ENCODE data around the gene ELAVL4. TPM values are rescaled to one million over a fixed set of nuclear protein-coding genes. Genes with fewer than 3 reads are reported as not detected.

ELAVL4 gene
- polyA plus RNA-seq, 1 donor from 2014 or later, result not detected

DNA sequence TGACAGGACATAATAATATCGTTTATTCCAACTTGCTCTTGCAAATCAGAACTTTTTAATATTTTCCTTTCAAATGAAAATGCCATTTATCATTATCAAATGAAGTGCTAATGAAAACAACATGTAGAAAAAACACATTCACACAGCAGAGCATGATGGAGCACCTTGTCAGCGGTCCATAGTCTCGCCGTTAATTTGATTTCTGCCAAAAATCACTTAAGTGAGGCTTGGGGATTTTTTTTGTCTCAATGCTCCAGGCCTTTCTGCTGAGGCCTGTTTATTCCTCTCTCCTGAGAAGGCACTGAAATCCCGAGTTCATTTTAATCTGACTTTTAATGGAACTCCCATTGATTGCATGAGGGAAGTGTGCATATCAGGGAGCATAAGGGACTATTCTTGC is 122.5 kb downstream of the ELAVL4 start:
- H3K36me3 Mint-ChIP-seq, result no peaks in the 10 kb centered on the region
- peaks cover 2 to 18% (median 8%) of the 10 kb centered on the region in 3 donors for H3K9me3 Mint-ChIP-seq
- no peaks in the 10 kb centered on the region for H3K4me1 Mint-ChIP-seq
- H3K27me3 Mint-ChIP-seq, result no peaks in the 10 kb centered on the region
- H3K27ac Mint-ChIP-seq, result no peak overlapping the region
- H3K4me3 Mint-ChIP-seq, result no peak overlapping the region

GRCh38 chr1:50232336-50232735 is 123.6 kb downstream of the ELAVL4 start:
- Mint-ChIP-seq H3K9me3 (peaks cover 2 to 13% (median 6%) of the 10 kb centered on the region in 3 donors), H3K27ac (no peak overlapping the region), H3K4me1 (no peaks in the 10 kb centered on the region), H3K27me3 (no peaks in the 10 kb centered on the region), H3K4me3 (no peak overlapping the region), H3K36me3 (no peaks in the 10 kb centered on the region)

DNA sequence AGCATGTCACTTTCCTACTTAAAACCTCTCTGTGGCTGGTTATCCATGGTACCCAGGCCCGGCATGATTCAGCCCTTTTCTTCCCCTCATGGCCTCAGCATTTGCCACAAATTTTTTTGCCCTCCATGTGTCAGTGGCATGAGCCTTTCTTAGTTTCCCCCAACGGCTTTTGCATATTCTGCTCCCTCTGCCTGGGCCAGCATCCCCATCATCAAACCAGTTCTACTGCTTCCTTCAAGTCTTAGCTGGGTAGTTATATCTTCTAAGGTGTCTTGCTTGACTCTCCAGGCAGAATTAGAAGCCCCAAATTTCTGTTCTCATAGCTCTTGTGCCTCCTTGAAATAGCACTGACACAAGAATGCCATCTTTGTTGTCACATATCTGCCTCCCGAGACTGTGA is 127.9 kb downstream of the ELAVL4 start:
- H3K4me3 Mint-ChIP-seq, result no peak overlapping the region
- H3K9me3 Mint-ChIP-seq, result peaks cover 2 to 13% (median 5%) of the 10 kb centered on the region in 3 donors
- no peak overlapping the region for H3K27ac Mint-ChIP-seq
- no peaks in the 10 kb centered on the region for H3K4me1 Mint-ChIP-seq
- no peaks in the 10 kb centered on the region for H3K36me3 Mint-ChIP-seq
- peaks cover 7% of the 10 kb centered on the region for H3K27me3 Mint-ChIP-seq

GRCh38 chr1:50237056-50237455 is 128.3 kb downstream of the ELAVL4 start:
- Mint-ChIP-seq H3K4me3 (no peak overlapping the region), H3K27ac (no peak overlapping the region), H3K4me1 (no peaks in the 10 kb centered on the region), H3K36me3 (no peaks in the 10 kb centered on the region), H3K27me3 (peaks cover 7% of the 10 kb centered on the region), H3K9me3 (peaks cover 3 to 13% (median 5%) of the 10 kb centered on the region in 3 donors)

DNA sequence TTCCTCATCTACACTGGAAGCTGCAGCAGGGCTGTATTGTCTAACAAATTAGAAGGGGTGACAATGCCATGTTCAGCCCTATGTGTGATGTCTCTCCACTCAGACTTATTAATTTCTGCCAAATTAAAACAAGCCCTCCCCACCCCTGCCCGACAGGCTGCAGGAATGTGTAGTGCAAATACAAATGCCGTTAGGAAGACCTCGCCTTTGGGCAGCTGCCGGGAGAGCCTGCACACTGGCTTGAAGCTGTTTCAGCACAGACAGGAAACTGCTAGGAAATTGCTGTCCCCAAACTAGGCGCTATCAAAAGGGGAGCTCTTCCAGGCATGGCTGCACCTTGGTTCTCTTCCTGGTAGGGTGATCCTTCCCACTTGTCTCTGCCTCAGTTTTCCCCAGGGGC is 135.2 kb downstream of the ELAVL4 start:
- Mint-ChIP-seq H3K4me3 (no peak overlapping the region), H3K9me3 (peaks cover 0 to 2% (median 0%) of the 10 kb centered on the region in 3 donors), H3K27ac (no peak overlapping the region), H3K36me3 (no peaks in the 10 kb centered on the region), H3K27me3 (peaks cover 13% of the 10 kb centered on the region), H3K4me1 (no peaks in the 10 kb centered on the region)

GRCh38 chr1:50246869-50247268 is 138.1 kb downstream of the ELAVL4 start:
- Mint-ChIP-seq H3K27ac (no peak overlapping the region), H3K4me1 (peaks cover 7 to 20% (median 16%) of the 10 kb centered on the region in 3 donors), H3K27me3 (peaks cover 10% of the 10 kb centered on the region), H3K36me3 (no peaks in the 10 kb centered on the region), H3K9me3 (peaks cover 0 to 2% (median 0%) of the 10 kb centered on the region in 3 donors), H3K4me3 (no peak overlapping the region)

GRCh38 chr1:50251702-50252101 is 143.0 kb downstream of the ELAVL4 start:
- H3K4me1 Mint-ChIP-seq, result peaks cover 7 to 24% (median 17%) of the 10 kb centered on the region in 3 donors
- no peaks in the 10 kb centered on the region for H3K36me3 Mint-ChIP-seq
- H3K27ac Mint-ChIP-seq, result peak overlapping the region in 2 of 3 donors; percentile 18 to 46
- no peaks in the 10 kb centered on the region for H3K9me3 Mint-ChIP-seq
- peak overlapping the region; percentile 4 to 87 (median 67) for H3K4me3 Mint-ChIP-seq
- peaks cover 1% of the 10 kb centered on the region for H3K27me3 Mint-ChIP-seq

- Mint-ChIP-seq H3K27ac (peak overlapping the region in 1 of 3 donors; percentile 18), H3K9me3 (no peaks in the 10 kb centered on the region)
These were observed 143.5 kb downstream of the ELAVL4 start for GRCh38 chr1:50252196-50252595.

More at GRCh38 chr1:50252196-50252595, 143.5 kb downstream of the ELAVL4 start:
- Mint-ChIP-seq H3K4me1 (peaks cover 7 to 24% (median 17%) of the 10 kb centered on the region in 3 donors), H3K36me3 (no peaks in the 10 kb centered on the region), H3K27me3 (peaks cover 1% of the 10 kb centered on the region), H3K4me3 (peak overlapping the region in 2 of 4 donors; percentile 59 to 87)

Other genes starting within 250 kb of the ELAVL4 start
- not detected for gene AGBL4, start 85.0 kb upstream of the ELAVL4 start, polyA plus RNA-seq

All from IgD-negative memory B cell (primary cell).